ENCODE results near the gene DSCAML1.
"Not testable (repeated sequence)": the region's sequence is repeated elsewhere in the genome, so short reads cannot be mapped to it uniquely, and the experiment has no call there.

DSCAML1 gene

DNA sequence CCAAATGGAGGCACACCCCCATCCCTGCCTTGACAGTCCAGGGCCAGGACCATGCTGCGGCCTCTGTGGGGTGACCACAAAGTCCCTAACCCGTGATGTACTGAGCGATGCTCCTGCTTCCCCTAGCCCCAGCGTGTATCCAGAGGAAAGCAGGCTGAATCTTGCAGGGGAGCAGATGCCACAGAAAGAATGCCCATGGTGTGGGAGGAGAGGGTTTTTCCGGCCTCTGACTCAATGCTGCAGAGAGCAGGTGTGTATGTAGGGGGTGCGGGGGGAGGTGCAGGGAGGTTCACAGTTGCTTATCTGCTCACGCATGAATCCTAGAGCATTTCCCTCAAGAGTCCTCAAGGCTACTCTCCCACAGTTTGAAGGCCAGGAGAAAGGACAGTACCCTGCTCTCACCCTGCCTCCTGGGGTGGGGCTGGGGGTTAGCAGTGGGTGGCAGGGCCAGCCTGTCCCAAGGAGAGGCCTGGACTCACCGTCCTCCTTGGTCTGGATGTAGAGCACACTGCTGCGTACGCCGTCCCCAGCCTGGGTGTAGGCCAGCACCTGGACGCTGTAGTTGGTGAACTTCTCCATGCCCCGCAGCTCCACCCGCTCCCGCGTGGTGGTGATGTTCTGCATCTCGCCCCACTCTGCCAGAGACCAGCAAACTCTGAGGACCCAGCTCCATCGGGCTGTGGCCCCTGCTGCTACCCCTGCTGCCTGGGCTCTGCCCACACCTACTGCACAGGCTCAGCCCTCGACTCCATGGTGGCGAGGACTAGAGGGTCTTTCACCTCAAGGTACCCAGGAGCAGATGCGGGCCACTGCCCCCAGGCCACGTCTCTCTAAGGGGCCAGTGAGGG is 338.5 kb downstream of the DSCAML1 start:
- DNase-seq: no peak

- DNase-seq: no peak
Observed at GRCh38 chr11:117457835-117458234, 339.2 kb downstream of the DSCAML1 start.

GRCh38 chr11:117457031-117457785 is 339.8 kb downstream of the DSCAML1 start:
- DNase-seq: no peak

DNA sequence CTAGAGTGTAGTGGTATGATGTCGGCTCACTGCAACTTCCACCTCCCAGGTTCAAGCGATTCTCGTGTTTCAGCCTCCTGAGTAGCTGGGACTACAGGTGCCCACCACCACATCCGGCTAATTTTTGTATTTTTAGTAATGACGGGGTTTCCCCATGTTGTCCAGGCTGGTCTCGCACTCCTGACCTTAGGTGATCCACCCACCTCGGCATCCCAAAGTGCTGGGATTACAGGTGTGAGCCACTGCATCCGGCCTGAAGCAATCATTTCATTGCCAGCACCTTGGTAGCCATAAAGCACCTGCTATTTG is 340.3 kb downstream of the DSCAML1 start:
- not testable (repeated sequence) for DNase-seq

DNA sequence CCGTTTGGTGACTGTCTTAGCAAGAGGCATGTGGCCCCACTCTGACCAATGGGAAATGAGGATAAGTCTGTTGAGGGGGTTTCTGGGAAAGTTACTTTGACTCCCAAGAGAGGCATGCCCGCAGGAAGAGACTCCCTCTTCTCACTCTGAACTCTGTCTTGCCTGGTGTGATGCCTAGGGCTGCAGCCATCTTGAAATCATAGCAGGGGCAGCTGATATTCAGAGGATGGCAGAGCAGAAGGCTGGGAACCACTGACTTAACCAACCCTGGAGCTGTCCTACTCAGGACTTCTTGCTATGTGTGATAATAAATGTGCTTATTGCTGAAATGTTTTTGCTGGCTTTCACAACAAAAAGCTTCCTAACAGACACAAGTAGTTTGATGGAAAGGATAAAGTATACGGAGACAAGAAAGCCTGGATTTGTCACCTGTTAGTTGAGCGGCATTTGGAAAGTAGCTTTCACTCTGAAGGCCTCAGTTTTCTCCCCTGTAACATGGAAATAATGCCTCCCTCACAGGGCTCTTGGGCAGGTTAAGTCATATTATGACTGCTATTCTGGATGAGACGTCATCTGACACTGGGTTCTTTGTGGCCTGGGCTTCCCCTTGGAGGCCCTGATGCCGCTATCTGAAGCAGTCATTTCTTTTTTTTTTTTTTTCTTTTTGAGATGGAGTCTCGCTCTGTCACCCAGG is 340.8 kb downstream of the DSCAML1 start:
- no peak for DNase-seq

- DNase-seq: no peak
Observed at GRCh38 chr11:117454564-117454917, 342.5 kb downstream of the DSCAML1 start.

DNA sequence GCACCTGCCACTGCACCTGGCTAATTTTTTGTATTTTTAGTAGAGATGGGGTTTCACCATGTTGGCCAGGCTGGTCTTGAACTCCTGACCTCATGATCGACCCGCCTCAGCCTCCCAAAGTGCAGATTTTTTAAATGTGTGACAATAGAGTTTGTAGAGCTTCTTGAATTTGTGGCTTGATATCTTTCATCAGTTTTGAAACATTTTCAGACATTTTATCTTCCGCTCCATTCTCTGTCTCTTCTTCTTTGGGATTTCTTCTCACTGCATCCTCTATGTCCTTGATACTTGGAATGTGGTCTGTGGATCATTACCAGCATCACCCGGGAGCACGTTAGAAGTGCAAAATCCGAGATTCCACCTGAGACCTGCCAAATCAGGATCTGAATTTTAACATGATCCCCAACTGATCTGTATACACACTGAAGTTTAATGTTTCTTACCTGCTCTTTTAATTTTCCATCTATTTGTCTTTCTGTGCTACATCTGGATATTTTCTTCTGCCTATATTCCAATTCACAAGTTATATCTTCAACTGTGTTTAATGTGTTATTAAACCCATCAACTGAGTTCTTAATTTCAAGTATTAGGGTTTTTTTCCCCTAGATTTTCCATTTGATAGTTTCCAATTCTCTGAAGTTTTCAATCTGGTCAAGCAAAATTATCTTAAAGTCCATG is 343.0 kb downstream of the DSCAML1 start:
- DNase-seq: no peak

DNA sequence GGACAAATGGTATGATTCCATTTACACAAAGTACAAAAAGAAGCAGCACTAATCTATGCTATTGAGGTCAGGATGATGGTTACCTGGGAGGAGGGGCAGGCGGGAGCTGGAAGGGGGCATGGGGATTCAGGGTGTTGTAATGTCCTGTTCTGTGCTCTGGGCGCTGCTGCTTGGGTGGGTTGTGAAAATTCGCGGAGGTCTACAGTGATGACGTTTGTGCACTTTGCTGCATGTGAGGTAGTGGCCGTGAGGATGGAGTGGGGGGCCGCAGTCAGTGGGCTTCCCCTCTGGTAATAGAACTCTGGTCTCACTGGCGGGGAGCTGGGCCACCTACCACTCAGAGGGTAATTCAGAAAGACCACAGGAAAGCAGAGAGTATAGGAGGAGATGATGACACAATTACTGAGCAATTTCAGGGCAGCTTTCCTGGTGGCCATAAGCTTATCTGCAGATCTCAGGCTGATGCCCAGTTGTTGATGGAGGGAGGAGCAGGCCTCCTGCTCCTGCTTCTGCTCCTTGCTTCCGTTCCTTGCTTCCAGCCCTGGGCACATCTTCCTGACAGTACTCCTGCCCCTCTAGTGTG is 347.8 kb downstream of the DSCAML1 start:
- peak; percentile 64 for DNase-seq

GRCh38 chr11:117444711-117445658 is 352.0 kb downstream of the DSCAML1 start:
- no peak for DNase-seq

- DNase-seq: no peak
Observed at GRCh38 chr11:117444256-117444655, 352.8 kb downstream of the DSCAML1 start.

DNA sequence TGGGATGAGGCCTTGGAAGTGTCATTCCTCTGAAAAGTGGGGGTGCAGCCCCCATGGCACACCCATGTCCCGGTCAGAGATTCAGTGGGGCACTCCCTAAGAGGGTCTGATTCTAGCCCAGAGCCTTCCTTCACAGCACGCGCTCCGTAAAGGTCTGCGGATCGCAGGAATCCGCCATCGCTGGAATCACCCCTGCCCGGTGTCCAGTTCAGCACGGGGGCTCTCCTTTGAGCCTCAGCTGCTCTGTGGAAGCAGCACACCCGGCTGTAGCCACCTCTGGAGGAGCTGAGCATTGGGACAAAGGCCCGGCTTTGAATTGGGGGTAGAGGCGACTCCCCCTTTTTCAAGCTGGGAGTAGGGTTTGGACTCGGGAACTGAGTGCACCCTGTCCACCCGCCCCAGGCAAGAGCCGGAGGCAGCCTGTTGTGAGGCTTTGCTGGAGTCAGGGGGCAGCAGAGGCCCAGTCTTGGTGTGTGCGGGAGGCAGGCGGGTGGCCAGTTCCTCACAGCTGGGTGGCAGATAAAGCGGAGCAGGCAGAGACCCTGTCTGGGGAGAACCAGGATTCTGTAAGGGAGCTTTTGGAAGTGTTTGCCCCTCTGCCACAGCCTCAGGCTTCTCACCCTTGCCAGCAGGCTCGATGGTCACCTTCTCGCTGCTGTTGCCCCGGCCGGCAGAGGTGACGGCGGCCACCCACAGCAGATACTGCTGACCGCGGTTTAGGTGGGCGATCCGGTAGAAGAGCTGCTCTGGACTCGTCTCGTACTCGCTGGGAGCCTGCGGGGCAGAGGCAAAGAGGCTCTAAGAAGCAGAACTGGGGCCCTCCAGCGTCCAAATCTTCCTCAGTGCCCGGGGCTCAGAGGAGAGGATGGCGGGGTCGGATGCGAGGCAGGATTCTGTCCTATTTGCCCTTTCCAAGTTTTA is 353.5 kb downstream of the DSCAML1 start:
- DNase-seq: peak; percentile 95

DNA sequence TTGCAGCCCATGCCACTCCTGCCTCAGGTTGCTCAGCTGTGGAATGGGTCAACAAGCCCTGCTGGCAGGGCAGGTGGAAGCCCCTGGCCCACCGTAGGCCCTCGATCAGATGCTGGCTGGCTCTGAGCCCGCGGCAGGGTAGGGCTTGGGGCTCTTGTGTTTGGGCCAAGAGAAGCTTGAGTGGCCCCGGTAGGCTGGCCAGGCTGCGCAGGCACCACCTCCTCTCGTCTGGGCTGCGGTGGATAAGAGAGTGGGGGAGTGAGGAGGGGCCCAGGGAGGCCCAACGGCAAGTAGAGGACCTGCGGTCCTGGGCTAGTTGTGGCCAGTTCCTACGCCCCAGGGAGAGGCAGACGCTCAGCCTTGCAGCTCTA is 354.2 kb downstream of the DSCAML1 start:
- no peak for DNase-seq

DNA sequence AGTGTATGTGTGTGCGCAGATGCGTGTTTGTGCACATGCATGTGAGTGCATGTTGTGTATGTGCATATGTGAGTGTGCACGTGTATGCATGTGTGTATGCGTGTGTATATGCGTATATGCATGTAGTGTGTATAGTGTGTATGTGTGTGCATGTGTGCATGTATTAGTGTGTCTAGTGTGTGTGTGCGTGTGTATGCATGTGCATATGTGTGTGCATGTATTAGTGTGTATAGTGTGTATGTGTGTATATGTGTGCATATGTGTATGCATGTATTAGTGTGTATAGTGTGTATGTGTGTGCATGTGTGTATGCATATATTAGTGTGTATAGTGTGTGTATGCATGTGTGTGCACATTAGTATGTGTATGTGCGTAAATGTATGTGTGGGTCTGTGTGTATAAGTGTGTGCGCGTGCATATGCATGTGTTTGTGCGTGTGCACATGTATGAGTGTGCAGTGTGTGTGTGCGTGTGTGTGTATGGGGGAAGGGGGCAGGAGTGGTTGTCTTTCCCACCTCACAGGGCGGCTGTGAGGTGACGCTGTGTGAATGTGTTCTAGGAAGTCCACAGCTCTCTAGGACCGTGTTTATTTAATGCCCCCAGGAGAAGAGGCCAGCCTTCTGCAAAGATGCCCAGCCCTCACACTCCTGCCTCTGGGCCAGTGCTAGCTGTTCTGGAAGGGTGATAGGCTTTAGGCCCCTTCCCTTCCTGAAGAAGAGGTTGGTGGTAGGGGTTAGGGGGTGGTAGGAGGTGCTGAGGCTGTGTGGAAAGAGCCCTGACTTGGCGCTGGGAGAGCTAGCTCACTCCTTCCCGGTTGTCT is 354.8 kb downstream of the DSCAML1 start:
- DNase-seq: no peak

GRCh38 chr11:117441146-117441975 is 355.7 kb downstream of the DSCAML1 start:
- DNase-seq: no peak

DNA sequence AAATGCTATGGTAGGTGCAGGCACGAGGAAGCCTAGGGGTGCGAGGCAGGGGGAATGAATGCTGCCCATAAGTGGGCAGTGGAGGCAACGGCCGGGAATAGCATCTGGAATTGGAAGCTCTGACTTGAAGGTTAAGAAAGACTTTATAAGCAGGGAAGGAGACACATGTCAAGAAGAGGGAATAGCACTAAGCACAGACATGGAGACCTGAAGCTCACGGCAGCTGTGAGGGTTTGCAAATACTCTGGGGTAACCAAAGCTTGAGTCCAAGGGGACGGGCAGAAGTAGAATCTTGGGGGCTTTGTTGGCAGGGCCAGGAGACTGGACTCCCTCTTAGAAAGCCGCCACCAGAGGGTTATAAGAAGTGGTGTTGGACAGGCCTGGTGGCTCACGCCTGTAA is 356.8 kb downstream of the DSCAML1 start:
- DNase-seq: no peak

DNA sequence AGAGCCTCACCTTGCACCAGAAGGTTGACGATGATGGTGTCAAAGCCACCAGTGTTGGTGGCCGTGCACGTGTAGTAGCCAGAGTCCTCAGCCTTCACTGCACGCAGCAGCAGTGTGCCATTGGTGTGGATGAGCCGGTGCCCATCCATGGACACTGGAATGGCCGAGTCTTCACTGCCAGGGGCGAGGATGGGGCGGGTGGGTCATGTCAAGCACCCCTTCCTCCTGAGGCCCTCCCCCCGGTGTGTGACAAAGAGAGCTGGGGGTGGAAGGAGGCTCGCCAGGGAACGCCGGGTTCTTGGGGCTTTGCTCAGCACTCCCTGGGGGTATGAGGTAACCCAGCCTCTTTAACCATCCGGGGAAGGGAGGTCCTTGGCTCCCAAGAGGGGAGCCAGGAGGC is 357.8 kb downstream of the DSCAML1 start:
- no peak for DNase-seq

DNA sequence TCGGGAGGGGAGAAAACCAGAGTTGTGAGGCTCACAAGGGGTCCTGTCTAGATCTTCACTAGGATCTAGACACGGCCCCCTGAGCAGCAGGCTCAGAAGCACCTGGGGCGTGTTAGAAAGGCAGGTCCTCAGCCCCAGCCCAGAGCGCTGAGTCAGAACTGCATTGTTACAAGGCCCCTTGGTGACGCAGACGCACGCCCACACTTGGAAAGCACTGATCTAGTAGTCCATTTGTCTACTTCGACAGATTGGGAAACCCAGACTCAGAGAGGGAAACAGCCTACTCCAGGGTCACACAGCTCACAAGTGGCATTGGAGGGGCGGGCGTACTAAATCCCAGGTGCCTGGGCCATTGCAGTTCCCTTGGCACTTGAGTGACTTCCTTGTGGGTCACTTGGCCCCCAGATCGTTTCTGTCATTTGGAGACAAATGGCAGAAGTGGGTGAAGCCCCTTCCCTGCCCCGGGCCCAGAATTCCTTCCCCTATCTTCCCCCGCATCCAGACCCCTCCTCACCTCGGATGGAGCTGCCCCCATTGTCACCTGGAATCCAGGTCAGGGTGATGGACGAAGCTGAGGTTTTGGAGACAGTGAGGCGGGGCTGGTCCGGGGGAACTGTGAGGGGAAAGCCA is 358.5 kb downstream of the DSCAML1 start:
- DNase-seq: no peak

DNA sequence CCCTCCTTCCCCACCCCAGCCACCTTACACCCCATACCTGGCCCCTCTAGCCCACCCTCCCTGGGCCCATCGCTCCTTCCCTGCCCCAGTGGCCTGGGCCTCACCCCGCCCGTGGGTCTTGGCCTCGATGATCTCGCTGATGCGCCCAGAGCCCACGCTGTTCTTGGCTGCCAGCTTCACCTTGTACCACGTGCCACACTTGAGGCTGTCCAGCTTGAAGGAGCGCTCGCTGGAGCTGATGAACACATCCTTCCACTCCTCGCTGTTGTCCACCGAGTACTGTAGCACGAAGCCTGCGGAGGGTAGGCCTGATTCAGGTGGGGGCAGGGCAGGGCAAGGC is 359.3 kb downstream of the DSCAML1 start:
- DNase-seq: no peak
